ENCODE data around the gene THPO.

THPO gene

DNA sequence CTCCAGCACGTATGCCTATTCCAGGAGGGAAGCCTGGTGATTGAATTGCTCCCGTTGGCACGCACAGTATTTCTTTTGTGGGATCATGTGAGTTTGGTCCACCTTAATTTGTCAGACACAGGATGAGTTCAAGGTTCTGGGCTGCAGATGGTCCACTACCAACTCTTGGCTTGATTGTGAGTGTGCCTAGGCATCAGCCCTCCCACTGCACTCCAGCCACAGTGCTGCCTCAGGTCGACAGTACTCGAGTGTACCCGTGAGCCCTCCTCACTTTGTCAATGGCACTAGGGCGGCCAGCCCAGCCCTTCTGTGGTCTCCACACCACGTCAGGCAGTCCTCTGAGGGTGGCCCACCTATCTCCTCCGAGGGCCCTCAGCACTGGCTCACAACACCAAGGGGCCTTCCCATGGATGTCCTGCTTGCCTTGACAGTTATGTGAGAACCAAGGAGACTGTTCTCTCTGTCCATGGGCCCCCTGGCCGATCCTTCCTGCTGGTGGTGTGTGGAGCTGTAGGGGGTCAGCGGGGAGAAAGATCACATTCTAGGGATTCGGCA, 32.0 kb upstream of the THPO start:
- TF ChIP-seq, protein P1, sequence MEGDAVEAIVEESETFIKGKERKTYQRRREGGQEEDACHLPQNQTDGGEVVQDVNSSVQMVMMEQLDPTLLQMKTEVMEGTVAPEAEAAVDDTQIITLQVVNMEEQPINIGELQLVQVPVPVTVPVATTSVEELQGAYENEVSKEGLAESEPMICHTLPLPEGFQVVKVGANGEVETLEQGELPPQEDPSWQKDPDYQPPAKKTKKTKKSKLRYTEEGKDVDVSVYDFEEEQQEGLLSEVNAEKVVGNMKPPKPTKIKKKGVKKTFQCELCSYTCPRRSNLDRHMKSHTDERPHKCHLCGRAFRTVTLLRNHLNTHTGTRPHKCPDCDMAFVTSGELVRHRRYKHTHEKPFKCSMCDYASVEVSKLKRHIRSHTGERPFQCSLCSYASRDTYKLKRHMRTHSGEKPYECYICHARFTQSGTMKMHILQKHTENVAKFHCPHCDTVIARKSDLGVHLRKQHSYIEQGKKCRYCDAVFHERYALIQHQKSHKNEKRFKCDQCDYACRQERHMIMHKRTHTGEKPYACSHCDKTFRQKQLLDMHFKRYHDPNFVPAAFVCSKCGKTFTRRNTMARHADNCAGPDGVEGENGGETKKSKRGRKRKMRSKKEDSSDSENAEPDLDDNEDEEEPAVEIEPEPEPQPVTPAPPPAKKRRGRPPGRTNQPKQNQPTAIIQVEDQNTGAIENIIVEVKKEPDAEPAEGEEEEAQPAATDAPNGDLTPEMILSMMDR (IDR thresholded peaks at IDR 0.05; ENCODE audit: low read depth, low read length), result no peak
- H3K4me3 ChIP-seq (ENCODE audit: low read depth, low read length), result no peak overlapping the region

DNA sequence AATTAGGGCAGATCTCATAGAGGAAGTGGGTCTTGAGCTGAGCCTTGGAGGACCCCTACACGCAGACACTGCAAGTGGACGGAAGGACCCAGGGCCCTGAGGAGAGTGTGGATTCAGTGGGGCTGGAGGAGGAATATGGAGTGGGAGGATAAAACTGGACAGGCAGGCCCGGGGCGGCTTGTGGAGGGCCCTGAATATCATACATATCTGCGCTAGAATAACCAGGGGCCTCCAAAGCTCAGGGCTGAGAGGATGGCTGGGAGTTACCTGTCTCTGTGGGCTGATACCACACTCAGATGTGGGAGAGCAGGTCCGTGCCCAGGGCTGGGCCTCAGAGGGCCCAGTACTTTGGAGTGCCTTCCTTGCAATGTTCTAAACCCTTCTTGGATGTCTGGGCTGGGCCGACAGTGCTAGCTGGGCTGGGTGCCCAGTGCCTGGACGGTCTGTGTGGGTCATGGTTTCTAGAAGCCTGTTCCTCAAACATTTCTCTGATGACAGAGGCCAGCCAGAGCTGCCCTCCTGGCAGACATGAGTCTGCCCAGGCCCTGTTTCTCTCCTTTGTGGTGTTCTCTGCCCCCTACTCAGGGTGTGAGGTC, 31.4 kb upstream of the THPO start:
- H3K4me3 ChIP-seq (ENCODE audit: low read depth, low read length), result no peak overlapping the region
- TF ChIP-seq, protein P1 (IDR thresholded peaks at IDR 0.05; ENCODE audit: low read depth, low read length), result no peak

DNA sequence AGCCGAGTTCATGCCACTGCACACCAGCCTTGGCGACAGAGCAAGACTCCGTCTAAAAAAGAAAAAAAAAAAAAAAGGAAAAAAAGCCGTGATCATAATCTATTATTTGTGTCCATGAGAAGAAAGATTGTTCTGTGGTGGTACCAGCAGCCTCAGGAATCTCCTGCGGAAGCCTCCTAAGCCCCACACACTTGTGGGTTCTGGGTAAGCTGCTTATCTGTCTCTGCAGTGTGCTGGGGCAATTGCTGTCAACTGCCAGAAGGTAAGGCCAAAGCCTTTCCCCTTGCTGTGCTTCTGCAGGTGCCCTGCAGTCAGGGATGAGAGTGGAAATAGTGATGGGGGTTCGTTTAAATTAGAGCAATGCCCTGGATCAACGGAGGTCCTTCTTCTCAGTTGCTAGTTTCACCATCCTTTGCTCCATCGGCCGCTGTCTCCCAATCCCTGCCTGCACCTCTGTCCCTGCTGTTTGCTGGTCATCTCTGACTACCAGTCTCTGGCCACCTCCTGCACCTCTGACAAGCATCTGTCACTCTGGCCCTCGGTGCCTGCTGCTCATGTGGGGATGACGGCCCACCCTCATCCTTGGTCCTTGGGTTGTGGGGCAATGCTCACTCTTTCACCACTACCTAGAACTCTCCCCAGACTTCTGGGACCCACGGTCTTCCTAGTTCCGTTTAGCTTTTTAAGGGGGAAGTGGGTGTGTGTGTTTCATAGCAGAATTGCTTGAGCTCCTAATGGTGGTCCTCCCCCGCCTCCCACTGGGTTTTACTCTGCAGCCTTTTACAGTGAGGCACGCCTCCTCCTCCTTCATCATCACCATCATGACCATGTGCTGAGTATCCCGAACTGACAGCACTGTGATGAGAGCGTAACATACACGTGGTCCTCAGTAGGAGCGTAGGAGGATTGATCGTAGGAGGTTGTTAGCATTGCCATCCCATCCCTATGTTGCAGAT, 27.3 kb upstream of the THPO start:
- TF ChIP-seq, protein P1 (IDR thresholded peaks at IDR 0.05; ENCODE audit: low read depth, low read length), result no peak
- no peak overlapping the region for H3K4me3 ChIP-seq (ENCODE audit: low read depth, low read length)

DNA sequence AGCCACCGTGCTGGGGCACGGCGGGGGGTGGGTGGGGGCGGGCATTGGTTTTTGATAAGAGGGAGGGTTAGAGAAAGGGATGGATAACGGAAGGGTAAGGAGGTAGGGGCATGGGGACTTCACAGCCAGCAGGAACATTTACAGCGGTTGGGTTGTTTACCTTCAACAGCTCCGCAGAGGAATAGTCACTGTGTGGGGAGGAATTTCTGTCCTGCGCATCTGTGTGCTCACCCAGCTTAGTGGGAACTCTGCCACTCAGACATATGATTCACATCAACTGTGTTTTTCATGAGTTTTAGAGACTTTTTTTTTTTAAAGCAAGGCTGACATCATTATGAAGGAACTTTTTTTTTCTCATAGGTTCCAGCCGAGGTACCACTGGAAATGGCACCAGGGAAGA, 21.4 kb upstream of the THPO start:
- no peak overlapping the region for H3K4me3 ChIP-seq (ENCODE audit: low read depth, low read length)

DNA sequence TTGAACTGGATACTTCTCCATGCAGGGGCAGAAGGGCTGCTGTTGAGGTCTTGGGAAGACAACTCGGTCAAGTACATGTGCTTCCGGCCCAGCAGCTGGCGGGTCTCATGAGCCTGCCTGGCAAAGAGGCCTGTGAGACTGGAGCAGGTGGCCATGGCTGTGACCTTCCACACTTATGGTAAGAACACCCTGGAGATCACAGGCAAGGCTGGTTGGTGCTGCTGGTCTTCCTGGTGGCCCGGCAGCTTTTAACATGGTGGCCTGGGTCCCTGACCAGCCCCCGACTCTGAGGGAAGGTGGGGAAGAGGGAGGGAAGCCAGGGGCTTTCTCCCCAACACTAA, 17.3 kb upstream of the THPO start:
- H3K4me3 ChIP-seq (ENCODE audit: low read depth, low read length), result no peak overlapping the region
- TF ChIP-seq, protein P1 (IDR thresholded peaks at IDR 0.05; ENCODE audit: low read depth, low read length), result no peak

More for the DNA sequence above, 21.4 kb upstream of the THPO start:
- TF ChIP-seq, protein P1 (IDR thresholded peaks at IDR 0.05; ENCODE audit: low read depth, low read length), result no peak

DNA sequence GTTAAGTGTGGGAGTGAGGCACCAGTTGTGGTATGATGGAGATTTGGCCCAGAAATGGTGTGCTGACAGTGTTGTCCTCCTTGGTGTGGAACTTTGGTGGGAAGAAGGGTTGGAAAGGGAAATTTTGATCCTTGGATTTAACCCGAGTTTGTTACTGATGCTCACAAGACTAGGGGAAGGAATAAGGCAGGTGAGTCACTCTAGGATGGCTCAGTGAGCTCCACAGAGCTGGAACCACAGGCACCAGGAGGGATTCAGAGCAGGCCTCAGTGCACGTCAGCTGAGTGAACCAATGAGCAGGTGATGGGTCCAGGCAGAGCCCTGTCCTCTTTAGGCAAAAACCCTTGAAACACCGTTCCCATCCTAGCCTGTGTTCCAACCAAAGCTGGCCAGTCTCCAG, 13.3 kb upstream of the THPO start:
- TF ChIP-seq, protein P1 (IDR thresholded peaks at IDR 0.05; ENCODE audit: low read depth, low read length), result no peak
- no peak overlapping the region for H3K4me3 ChIP-seq (ENCODE audit: low read depth, low read length)
